ENCODE data around the gene RSAD1.

DNA sequence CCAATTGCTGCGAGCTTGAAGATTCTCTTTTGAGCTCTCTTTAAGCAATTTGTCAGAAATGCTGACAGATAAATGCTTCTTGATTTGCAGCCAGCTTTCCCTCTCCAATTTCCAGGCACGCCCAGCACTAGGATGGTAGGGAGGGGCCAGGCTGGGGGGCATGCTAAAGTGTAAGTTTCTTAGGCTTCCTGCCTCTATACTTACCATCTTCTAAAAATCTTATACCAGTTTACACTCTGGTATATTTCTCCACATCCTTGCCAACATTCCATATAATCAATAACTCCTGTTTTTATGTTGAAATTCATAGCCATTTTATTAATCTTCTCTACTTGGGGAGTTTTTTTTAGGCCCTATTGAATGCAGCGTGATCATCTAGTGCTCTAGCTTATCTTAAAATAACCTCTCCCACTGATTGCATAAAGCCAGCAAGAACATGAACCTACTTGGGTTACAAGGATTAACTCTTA is 35.1 kb upstream of the RSAD1 start:
- TF ChIP-seq, protein P1, sequence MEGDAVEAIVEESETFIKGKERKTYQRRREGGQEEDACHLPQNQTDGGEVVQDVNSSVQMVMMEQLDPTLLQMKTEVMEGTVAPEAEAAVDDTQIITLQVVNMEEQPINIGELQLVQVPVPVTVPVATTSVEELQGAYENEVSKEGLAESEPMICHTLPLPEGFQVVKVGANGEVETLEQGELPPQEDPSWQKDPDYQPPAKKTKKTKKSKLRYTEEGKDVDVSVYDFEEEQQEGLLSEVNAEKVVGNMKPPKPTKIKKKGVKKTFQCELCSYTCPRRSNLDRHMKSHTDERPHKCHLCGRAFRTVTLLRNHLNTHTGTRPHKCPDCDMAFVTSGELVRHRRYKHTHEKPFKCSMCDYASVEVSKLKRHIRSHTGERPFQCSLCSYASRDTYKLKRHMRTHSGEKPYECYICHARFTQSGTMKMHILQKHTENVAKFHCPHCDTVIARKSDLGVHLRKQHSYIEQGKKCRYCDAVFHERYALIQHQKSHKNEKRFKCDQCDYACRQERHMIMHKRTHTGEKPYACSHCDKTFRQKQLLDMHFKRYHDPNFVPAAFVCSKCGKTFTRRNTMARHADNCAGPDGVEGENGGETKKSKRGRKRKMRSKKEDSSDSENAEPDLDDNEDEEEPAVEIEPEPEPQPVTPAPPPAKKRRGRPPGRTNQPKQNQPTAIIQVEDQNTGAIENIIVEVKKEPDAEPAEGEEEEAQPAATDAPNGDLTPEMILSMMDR (IDR thresholded peaks at IDR 0.05; ENCODE audit: low read length), result no peak
- TF ChIP-seq EZH2 (optimal IDR thresholded peaks at IDR 0.05; ENCODE audit: low read depth, low read length), result no peak
